Measurements from ENCODE around the gene OCA2.

OCA2 gene

GRCh38 chr15:27847775-27848710 lies 251.1 kb downstream of the OCA2 start:
- no peak for DNase-seq (ENCODE audit: low spot score)

- no peak for DNase-seq (ENCODE audit: low spot score)
Measured at GRCh38 chr15:27846722-27847395, 252.3 kb downstream of the OCA2 start.

- no peak for DNase-seq (ENCODE audit: low spot score)
Measured at GRCh38 chr15:27845535-27846369, 253.4 kb downstream of the OCA2 start.

GRCh38 chr15:27844018-27844666 lies 255.0 kb downstream of the OCA2 start:
- no peak for DNase-seq (ENCODE audit: low spot score)

- DNase-seq (ENCODE audit: low spot score): no peak
Measured at GRCh38 chr15:27843146-27843545, 256.0 kb downstream of the OCA2 start.

- DNase-seq (ENCODE audit: low spot score): no peak
Measured at GRCh38 chr15:27842526-27842925, 256.6 kb downstream of the OCA2 start.

- DNase-seq (ENCODE audit: low spot score): no peak
Measured at GRCh38 chr15:27835233-27835939, 263.7 kb downstream of the OCA2 start.

GRCh38 chr15:27834684-27835083 lies 264.4 kb downstream of the OCA2 start:
- DNase-seq (ENCODE audit: low spot score): no peak

- DNase-seq (ENCODE audit: low spot score): no peak
Measured at GRCh38 chr15:27833974-27834373, 265.1 kb downstream of the OCA2 start.

- no peak for DNase-seq (ENCODE audit: low spot score)
Measured at GRCh38 chr15:27833178-27833577, 265.9 kb downstream of the OCA2 start.

GRCh38 chr15:27832237-27832596 lies 266.9 kb downstream of the OCA2 start:
- DNase-seq (ENCODE audit: low spot score): no peak

- DNase-seq (ENCODE audit: low spot score): no peak
Measured at GRCh38 chr15:27831384-27832236, 267.5 kb downstream of the OCA2 start.

- DNase-seq (ENCODE audit: low spot score): no peak
Measured at GRCh38 chr15:27828746-27829145, 270.4 kb downstream of the OCA2 start.

- peak; percentile 8 for DNase-seq (ENCODE audit: low spot score)
Measured at GRCh38 chr15:27826902-27827714, 272.0 kb downstream of the OCA2 start.

GRCh38 chr15:27826411-27826810 lies 272.7 kb downstream of the OCA2 start:
- no peak for DNase-seq (ENCODE audit: low spot score)

GRCh38 chr15:27824841-27825422 lies 274.2 kb downstream of the OCA2 start:
- no peak for DNase-seq (ENCODE audit: low spot score)

GRCh38 chr15:27821273-27821672 lies 277.8 kb downstream of the OCA2 start:
- no peak for DNase-seq (ENCODE audit: low spot score)

GRCh38 chr15:27820722-27821121 lies 278.4 kb downstream of the OCA2 start:
- no peak for DNase-seq (ENCODE audit: low spot score)

- DNase-seq (ENCODE audit: low spot score): no peak
Measured at GRCh38 chr15:27820232-27820631, 278.9 kb downstream of the OCA2 start.
